ENCODE results near the gene NUP62.

The NUP62 gene, protein sequence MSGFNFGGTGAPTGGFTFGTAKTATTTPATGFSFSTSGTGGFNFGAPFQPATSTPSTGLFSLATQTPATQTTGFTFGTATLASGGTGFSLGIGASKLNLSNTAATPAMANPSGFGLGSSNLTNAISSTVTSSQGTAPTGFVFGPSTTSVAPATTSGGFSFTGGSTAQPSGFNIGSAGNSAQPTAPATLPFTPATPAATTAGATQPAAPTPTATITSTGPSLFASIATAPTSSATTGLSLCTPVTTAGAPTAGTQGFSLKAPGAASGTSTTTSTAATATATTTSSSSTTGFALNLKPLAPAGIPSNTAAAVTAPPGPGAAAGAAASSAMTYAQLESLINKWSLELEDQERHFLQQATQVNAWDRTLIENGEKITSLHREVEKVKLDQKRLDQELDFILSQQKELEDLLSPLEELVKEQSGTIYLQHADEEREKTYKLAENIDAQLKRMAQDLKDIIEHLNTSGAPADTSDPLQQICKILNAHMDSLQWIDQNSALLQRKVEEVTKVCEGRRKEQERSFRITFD

DNA sequence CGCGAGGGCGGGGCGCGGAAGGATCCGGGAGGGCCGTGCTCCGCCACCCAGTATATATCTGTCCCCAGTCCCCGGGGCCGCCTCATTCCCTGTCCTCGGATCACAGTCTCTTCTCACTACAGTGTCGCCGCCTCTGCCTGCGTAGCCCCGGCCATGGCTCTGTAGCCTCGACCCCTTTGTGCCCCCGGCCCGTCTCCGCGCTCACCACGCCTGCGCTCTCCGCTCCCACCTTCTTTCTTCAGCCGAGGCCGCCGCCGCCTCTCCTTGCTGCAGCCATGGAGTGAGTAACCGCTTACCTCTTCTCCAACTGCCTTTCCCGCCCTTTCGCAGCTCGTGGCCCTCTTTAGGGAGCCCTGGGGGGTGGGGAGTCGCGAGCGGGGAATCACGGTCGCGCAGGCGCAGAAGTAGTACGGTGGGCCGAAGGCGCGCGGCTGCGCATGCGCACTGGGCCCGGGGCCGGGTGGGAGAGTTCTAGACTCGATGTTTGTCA lies at the start of gene NUP62, which contains the start of gene ATF5:
NUP62 (minus strand) TSS at position 384 of the 490 bp plus-strand sequence. CDS start 19,697 bp downstream, outside the sequence.
ATF5 (plus strand) TSS at position 85 of the 490 bp plus-strand sequence. CDS start 1,646 bp downstream, outside the sequence.
- TF ChIP-seq, protein P1, sequence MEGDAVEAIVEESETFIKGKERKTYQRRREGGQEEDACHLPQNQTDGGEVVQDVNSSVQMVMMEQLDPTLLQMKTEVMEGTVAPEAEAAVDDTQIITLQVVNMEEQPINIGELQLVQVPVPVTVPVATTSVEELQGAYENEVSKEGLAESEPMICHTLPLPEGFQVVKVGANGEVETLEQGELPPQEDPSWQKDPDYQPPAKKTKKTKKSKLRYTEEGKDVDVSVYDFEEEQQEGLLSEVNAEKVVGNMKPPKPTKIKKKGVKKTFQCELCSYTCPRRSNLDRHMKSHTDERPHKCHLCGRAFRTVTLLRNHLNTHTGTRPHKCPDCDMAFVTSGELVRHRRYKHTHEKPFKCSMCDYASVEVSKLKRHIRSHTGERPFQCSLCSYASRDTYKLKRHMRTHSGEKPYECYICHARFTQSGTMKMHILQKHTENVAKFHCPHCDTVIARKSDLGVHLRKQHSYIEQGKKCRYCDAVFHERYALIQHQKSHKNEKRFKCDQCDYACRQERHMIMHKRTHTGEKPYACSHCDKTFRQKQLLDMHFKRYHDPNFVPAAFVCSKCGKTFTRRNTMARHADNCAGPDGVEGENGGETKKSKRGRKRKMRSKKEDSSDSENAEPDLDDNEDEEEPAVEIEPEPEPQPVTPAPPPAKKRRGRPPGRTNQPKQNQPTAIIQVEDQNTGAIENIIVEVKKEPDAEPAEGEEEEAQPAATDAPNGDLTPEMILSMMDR (IDR thresholded peaks at IDR 0.05; ENCODE audit: low read depth, low read length), result no peak
- H3K4me3 ChIP-seq (ENCODE audit: low read depth, low read length), result peak within 1 kb of the TSS; percentile 89

DNA sequence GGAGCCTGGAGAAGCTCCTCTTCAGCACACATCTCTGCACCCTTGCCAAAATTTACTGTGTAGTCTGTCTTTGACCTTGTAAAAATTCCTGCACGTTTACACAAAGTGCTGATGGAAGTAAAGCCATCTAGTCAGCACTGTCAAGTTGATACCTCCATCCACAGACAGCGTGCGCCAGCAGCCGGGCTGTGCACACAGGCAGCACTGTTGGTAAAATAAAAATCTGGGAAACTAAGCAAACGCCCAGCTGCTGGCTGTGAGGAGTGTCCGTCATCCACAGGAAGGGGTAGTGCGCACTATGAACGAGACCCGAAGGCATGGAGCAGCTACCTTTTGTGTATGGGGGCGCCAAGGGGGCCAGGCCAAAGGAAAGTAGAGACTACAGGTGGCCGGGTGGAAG lies 49.0 kb upstream of the NUP62 start:
- no peak overlapping the region for H3K4me3 ChIP-seq (ENCODE audit: low read depth, low read length)
- TF ChIP-seq, protein P1 (IDR thresholded peaks at IDR 0.05; ENCODE audit: low read depth, low read length), result no peak

DNA sequence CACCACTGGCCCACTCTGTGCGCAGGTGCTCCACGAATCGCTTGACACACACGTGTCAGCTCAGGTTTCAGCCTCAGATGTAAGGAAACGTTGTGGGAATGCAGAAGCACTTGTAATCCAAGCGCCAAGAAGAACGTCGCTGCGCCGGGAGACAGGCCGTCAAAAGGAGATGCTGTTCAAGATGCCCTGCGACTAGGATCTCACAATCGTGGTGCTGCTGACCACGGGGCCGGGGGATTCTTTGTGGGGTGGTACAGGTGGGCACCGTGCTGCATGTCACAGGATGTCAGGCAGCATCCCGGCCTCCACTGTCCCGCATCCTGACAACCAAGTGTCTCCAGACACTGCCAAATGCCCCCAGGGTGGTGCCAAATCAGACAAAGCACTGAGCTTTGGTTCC lies 48.6 kb upstream of the NUP62 start:
- TF ChIP-seq, protein P1 (IDR thresholded peaks at IDR 0.05; ENCODE audit: low read depth, low read length), result no peak
- H3K4me3 ChIP-seq (ENCODE audit: low read depth, low read length), result no peak overlapping the region

DNA sequence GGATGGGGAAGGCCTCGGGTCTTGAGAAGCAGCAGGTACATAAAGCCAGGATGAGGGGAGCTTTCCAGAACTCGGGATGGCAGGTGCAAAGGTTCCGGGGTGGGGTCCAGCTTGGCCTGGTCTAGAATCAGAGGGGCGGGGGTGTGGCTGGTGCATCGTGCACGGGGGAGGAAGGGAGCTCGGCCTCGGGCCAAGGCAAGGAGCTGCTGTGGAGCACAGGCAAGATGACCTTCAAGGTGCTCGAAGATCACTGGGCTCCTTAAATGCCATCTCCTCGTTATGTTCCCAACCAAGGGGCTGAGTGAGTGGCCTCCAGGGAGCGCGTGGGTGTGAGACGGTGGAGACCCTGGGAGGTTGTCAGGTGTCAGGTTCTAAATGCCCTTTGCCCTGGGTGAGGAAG lies 47.8 kb upstream of the NUP62 start:
- no peak overlapping the region for H3K4me3 ChIP-seq (ENCODE audit: low read depth, low read length)
- TF ChIP-seq, protein P1 (IDR thresholded peaks at IDR 0.05; ENCODE audit: low read depth, low read length), result no peak

DNA sequence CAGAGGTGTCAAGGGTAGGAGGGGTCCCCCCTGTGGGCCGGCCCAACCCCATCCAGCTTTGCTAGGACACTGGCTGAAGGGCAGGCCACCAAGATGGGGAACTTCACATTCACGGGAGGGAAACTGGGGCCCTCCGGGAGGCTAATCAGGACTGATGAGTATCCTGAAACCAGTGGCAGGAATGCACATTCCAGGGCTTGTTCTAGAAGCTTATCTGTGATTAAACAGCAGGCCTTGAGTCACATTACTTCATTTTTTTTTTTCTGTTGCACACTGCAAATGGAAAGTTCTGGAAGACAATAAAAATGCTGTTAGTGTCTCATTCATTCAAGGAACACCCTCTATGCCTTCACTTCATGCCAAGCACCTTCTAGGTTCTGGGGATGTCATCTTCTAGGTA lies 47.2 kb upstream of the NUP62 start:
- TF ChIP-seq, protein P1 (IDR thresholded peaks at IDR 0.05; ENCODE audit: low read depth, low read length), result no peak
- no peak overlapping the region for H3K4me3 ChIP-seq (ENCODE audit: low read depth, low read length)

DNA sequence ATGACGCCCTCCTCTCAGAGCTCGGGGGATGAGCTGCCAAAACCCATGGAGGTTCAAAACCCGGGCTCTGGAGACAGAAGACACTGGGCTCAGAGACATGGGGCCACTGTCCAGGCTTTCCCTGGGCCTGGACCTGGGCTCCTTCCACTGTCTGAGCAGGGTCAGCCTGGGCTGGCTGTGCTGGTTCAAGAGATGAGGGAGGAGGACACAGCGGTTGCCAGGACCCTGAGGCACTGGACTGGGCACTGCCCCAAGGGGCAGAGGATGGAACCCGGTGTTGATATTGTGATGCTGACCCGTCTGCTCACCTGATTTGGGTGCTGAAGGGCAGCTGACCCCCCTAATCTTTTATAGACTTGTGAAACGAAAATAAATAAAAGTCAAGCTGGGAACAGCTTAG lies 45.7 kb upstream of the NUP62 start:
- TF ChIP-seq, protein P1 (IDR thresholded peaks at IDR 0.05; ENCODE audit: low read depth, low read length), result no peak
- H3K4me3 ChIP-seq (ENCODE audit: low read depth, low read length), result no peak overlapping the region

DNA sequence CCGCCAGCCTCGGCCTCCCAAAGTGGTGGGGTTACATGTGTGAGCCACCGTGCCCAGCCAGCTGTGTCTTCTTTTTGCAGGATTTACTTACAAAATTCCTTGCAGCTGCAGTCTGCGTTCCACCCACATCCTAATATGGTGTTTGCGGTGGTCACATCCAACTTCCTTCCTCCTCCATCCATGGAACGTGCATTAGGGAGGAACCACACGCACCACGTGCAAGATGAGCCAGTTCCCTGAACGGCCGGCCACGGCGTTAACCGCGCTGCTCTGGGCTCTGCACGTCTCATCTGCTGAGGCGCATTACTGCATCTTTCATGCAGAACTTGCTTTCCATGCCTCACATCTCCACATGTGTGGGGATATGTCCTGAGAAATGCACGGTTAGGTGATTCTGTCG lies 44.7 kb upstream of the NUP62 start:
- H3K4me3 ChIP-seq (ENCODE audit: low read depth, low read length), result no peak overlapping the region
- TF ChIP-seq, protein P1 (IDR thresholded peaks at IDR 0.05; ENCODE audit: low read depth, low read length), result no peak
